ENCODE data around the gene CTDSP2. TPM values are rescaled to one million over a fixed set of nuclear protein-coding genes. Genes with fewer than 3 reads are reported as not detected.
"Not testable (repeated sequence)": the region's sequence is repeated elsewhere in the genome, so short reads cannot be mapped to it uniquely, and the experiment has no call there.

Gene CTDSP2
- total RNA-seq, 1 donor from 2014 or later = 129 TPM

DNA sequence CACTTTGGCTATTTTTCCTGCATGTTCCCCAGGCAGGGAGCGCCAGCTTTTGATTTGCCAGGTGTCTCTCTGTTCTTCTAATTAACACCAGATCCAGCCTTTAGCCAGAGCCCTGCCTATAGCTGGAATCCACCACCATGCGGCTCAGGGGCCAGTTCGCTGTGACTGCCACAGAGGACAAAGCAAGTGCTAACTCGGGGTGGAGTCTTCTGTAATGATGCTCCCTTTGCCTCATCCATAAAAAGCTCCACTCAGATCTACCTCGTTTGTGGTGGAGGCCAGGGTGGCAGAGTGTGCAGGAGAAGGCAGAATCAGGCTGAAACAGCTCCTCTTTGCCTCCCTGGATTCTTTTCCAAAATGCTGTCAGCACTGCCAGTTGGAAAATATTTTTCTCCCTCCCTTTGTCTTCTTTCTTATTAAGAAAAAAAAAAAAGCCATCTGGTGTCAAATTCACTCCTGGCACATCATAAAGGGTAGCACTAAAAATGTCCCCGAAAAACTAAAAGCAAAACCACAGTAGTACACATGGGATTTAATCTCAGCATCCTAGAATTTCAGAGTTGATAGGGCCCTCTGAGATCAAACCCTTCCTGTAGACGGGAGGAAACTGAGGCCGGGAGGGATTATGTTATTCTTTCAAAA, 18.0 kb upstream of the CTDSP2 start:
- Histone ChIP-seq H3K4me3 (peak overlapping the region; percentile 54 to 71), H3K27ac (peak overlapping the region; percentile 94 to 96), H3K9me3 (no peaks in the 10 kb centered on the region), H3K4me1 (peaks cover 11 to 34% of the 10 kb centered on the region in 2 donors), H3K27me3 (no peaks in the 10 kb centered on the region), H3K36me3 (no peaks in the 10 kb centered on the region)
- no peak for DNase-seq (ENCODE audit: low spot score in 2 of 2)
- intact Hi-C loops (cut with DNase I) = loop anchor here (1.0 to 2.0 kb wide), 3 partner anchors 17 to 32 kb away; no protein-coding TSS in a partner anchor
- TF ChIP-seq, protein P1, sequence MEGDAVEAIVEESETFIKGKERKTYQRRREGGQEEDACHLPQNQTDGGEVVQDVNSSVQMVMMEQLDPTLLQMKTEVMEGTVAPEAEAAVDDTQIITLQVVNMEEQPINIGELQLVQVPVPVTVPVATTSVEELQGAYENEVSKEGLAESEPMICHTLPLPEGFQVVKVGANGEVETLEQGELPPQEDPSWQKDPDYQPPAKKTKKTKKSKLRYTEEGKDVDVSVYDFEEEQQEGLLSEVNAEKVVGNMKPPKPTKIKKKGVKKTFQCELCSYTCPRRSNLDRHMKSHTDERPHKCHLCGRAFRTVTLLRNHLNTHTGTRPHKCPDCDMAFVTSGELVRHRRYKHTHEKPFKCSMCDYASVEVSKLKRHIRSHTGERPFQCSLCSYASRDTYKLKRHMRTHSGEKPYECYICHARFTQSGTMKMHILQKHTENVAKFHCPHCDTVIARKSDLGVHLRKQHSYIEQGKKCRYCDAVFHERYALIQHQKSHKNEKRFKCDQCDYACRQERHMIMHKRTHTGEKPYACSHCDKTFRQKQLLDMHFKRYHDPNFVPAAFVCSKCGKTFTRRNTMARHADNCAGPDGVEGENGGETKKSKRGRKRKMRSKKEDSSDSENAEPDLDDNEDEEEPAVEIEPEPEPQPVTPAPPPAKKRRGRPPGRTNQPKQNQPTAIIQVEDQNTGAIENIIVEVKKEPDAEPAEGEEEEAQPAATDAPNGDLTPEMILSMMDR (IDR thresholded peaks at IDR 0.05) = no peak

- H3K36me3 ChIP-seq = no peaks in the 10 kb centered on the region
- no peak overlapping the region for H3K4me3 ChIP-seq
- H3K27me3 ChIP-seq = no peaks in the 10 kb centered on the region
- no peak for DNase-seq (ENCODE audit: low spot score in 2 of 2)
- H3K9me3 ChIP-seq = no peaks in the 10 kb centered on the region
- TF ChIP-seq, protein P1 (IDR thresholded peaks at IDR 0.05) = no peak
- peaks cover 7 to 25% of the 10 kb centered on the region in 2 donors for H3K4me1 ChIP-seq
- peak overlapping the region; percentile 94 to 96 for H3K27ac ChIP-seq
- intact Hi-C loops (cut with DNase I) = loop anchor here (2.0 kb wide), 1 partner anchor 33 kb away; no protein-coding TSS in a partner anchor
Measured at GRCh38 chr12:57863676-57864075, 17.1 kb upstream of the CTDSP2 start.

DNA sequence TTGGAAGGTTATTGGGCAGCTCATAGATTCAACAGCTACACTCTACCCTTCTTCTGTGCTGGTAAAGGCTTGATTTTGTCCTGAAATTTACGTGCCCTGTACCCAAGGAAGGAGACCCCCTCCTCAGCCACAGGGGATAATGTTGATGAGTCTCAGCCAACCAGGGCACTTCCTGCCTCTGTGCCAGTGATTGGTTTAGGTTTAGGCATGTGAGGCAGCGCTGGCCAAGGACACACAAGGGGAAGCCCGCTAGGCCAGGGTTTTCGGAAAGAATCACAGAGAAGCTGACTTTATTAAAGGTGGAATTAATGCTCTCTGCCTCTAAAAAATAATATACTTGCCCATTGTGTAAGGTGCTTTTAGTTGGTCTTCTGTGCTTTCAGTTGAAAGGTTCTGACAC, 15.4 kb upstream of the CTDSP2 start:
- Histone ChIP-seq H3K27me3 (no peaks in the 10 kb centered on the region), H3K36me3 (no peaks in the 10 kb centered on the region), H3K9me3 (no peaks in the 10 kb centered on the region), H3K4me3 (no peak overlapping the region), H3K4me1 (peaks cover 7 to 18% of the 10 kb centered on the region in 2 donors), H3K27ac (no peak overlapping the region)
- no peak for DNase-seq (ENCODE audit: low spot score in 2 of 2)
- TF ChIP-seq, protein P1 (IDR thresholded peaks at IDR 0.05) = no peak
- intact Hi-C loops (cut with DNase I) = no loop called here

GRCh38 chr12:57860883-57861282, 14.4 kb upstream of the CTDSP2 start:
- H3K27me3 ChIP-seq; DNase-seq (ENCODE audit: low spot score in 2 of 2); H3K36me3 ChIP-seq; H3K27ac ChIP-seq; intact Hi-C loops (cut with DNase I); H3K9me3 ChIP-seq; H3K4me3 ChIP-seq: not testable (repeated sequence)
- H3K4me1 ChIP-seq = peaks cover 7 to 15% of the 10 kb centered on the region in 2 donors

DNA sequence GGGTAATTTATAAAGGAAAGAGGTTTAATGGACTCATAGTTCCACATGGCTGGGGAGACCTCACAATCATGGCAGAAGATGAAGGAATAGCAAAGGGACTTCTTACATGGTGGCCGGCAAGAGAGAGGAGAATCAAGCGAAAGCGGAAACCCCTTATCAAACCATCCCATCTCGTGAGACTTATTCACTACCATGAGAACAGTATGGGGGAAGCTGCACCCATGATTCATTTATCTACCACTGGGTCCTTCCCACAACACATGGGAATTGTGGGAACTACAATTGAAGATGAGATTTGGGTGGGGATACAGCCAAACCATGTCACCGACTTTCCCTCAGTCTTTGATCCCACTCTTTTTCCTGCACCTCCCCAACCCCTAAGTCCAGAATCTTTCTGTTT, 12.6 kb upstream of the CTDSP2 start:
- intact Hi-C loops (cut with DNase I) = no loop called here
- Histone ChIP-seq H3K36me3 (no peaks in the 10 kb centered on the region), H3K27me3 (no peaks in the 10 kb centered on the region), H3K4me1 (peaks cover 4 to 12% of the 10 kb centered on the region in 2 donors), H3K4me3 (no peak overlapping the region), H3K9me3 (no peaks in the 10 kb centered on the region), H3K27ac (no peak overlapping the region)
- DNase-seq (ENCODE audit: low spot score in 2 of 2) = no peak
- TF ChIP-seq, protein P1 (IDR thresholded peaks at IDR 0.05) = no peak

DNA sequence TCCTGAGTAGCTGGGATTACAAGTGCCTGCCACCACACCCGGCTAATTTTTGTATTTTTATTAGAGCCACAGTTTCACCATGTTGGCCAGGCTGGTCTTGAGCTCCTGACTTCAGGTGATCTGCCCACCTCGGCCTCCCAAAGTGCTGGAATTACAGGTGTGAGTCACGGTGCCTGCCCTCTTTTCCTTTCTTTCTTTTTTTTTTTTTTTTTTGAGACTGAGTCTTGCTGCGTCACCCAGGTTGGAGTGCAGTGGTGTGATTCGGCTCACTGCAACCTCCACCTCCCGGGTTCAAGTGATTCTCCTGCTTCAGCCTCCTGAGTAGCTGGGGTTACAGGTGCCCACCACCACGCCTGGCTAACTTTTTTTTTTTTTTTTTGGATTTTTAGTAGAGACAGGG, 11.6 kb upstream of the CTDSP2 start:
- H3K36me3 ChIP-seq; H3K4me3 ChIP-seq; H3K9me3 ChIP-seq; H3K27me3 ChIP-seq; intact Hi-C loops (cut with DNase I); DNase-seq (ENCODE audit: low spot score in 2 of 2); H3K27ac ChIP-seq: not testable (repeated sequence)
- peaks cover 0 to 10% of the 10 kb centered on the region in 2 donors for H3K4me1 ChIP-seq
